Glomerular endothelial cell (primary cell): Measurements from ENCODE around the gene PRPSAP1. TPM values are rescaled to one million over a fixed set of nuclear protein-coding genes. Genes with fewer than 3 reads are reported as not detected.
"Not testable (repeated sequence)": the region's sequence is repeated elsewhere in the genome, so short reads cannot be mapped to it uniquely, and the experiment has no call there.

Source experiments
- DNase-seq: peaks from one replicate; pipeline ENCODE4 v3.0.0-alpha.2; 2011; ENCODE audit warnings: low read depth, low spot score; ENCODE audit errors: extremely low read depth
- total RNA-seq: library from RNA; depleted of rRNA; stranded (reverse); fragments of >200 nt; gene quantifications from 2 replicates; pipeline ENCODE4 v1.2.3, GENCODE V29; 2015

Gene PRPSAP1
- total RNA-seq, 1 donor from 2014 or later, result 79.1 TPM

DNA sequence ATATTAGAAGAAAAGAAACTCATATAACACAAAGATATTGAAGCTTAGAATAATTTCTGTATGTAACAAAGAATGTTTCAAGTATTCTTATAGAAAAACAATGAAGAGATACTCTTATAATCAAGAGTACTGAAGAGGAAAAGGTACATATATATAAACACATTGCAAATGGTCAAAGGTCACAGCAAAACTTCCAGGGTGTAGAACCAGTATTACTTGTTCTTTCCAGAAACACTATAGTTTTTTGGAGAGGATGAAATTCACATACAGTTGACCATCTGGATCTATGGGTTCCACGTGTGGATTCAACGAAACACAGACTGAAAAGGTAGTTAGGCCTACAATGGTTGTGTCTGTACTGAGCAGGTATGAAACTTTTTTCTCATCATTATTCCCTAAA lies 22.6 kb downstream of the PRPSAP1 start:
- DNase-seq, result no peak

DNA sequence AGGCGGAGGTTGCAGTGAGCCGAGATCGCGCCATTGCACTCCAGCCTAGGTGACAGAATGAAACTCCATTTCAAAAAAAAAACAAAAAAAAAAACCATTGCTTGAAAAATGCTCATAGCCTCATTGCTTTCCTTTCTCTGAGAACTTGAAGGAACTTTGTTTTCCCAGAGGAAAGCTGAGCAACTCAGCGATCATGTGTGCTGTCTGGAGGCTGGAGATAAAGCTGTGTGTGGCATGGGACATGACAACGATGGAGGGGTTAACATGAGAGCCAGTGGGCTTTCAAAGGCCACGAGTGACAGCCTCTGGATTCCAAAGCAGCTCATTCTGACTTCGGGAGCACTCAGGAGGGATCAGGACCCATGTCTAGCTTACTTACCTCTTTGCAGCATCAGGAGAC lies 24.1 kb downstream of the PRPSAP1 start:
- no peak for DNase-seq

DNA sequence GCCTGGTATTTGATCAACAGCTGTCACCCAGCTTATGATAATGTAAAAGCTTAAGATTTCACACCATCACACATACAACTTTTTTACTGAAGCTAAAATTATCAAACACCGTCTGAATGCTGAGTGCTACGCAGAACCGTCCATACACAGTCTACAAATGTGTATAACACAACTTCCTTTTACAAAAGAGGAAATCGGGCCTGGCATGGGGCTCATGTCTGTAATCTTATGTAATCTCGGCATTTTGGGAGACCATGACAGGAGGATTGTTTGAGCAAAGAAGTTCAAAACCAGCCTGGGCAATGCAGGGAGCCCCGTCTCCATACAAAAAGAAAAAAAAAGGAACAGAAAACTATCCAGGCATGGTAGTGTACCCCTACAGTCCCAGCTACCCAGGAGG lies 26.0 kb downstream of the PRPSAP1 start:
- no peak for DNase-seq

DNA sequence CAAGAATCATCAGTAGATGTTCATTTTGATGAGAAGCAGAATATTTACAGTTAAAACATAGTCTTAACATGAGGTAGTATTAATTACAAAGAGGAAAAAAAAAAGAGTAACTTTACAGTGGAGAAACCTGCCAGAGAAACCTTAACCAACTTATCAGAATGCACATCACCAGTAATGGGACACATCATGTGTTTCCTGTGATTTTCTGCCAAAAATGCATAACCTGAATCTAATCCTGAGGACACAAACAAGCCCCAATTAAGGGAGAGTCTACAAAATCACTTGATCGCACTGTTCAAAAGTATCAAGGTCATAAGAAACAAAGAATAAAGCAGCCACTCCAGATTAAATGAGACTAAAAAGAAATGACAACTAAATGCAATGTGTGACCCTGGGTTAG lies 27.4 kb downstream of the PRPSAP1 start:
- DNase-seq, result no peak

DNA sequence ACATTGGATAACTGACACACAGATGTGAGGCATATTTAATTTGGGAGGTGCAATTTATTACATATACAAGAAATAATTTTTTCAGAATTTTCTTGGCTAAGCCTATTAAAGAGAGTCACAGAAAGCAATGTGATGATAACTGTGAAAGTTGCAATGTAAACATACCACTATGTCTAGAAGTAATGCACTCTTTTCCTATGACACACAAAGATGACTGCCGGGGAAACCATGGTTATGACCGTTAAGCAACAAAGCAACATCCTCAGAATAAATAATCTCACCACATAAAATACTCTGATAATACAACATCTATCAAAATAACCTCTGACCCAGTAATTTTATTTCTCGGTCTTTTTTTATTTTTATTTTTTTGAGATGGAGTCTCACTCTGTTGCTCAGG lies 35.1 kb downstream of the PRPSAP1 start:
- DNase-seq, result no peak

DNA sequence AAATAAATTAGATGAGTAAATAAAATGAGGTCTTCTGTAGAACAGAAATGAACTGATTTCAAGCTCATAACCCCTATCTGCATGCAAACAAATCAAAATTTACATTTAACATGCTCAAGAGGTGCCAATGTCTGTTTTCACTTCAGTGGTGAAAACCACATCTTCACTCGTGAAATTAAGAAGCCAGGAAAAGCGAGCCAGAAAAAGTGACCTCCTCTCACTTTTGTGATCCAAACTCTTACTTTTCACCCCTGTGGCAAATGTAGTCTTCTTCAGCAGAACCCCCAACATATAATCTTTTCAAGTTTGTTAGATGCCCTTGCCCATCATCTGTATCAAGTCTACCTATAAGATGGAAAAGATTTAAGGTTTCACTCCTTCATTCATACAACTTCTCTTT lies 36.2 kb downstream of the PRPSAP1 start:
- DNase-seq, result no peak

DNA sequence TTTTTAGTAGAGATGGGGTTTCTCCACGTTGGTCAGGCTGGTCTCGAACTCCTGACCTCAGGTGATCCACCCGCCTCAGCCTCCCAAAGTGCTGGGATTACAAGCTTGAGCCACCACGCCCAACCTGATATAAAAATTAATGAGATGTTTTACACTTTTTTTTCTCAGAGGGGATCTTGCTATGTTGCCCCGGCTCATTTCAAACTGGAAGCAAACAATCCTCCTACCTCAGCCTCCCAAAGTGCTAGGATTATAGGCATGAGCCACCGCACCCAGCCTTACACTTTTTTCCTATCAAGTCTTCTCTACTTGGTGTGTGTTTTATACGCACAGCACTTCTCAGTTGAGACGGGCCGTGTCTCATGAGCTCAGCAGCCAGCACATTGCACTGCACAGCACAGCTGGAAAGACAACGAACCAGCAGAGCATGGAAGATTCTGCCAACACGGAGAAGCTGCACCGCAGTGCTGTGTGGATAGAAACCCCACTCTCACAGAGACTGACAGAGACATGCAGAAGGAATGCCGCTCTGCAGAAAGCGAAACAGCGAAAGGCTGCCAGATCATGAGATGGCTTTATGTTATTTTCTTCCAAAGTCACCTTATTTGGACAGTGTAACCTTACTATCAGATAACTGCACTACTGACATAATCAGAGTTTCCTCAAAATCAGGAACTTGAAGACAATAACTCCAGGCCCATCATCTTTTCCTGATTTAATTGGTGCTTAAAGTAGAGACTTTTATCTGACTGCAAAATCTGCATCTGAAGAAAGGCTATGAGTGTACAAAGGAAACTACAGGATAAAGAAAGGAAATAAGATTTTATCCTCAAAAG lies 39.1 kb downstream of the PRPSAP1 start:
- DNase-seq, result peak; percentile 82

GRCh38 chr17:76312735-76313134 lies 41.0 kb downstream of the PRPSAP1 start:
- no peak for DNase-seq

DNA sequence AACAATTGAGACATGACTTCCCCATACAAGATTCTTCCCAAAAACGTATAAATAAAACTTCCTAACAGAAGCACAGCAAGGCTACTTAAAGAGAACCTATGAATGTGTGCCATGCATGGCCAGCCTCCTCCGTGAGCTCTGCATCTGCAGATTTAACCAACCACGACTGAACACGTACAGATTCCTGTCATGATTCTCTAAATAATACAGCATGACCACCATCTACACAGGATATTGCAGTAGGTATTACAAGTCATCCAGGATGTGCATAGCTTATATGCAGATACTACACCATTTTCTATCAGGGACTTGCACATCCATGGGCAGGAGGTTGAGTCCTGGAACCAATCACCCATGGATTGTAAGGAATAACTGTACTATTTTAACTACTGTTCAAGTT lies 44.3 kb downstream of the PRPSAP1 start:
- DNase-seq, result no peak

- no peak for DNase-seq
Observed at GRCh38 chr17:76307966-76308338, 45.8 kb downstream of the PRPSAP1 start, which contains the start of gene QRICH2. TSS of gene QRICH2 (minus strand) at chr17:76308276. CDS start at chr17:76307998, 278 bp downstream.

- no peak for DNase-seq
Observed at GRCh38 chr17:76307299-76307965, 46.3 kb downstream of the PRPSAP1 start.

GRCh38 chr17:76305135-76305454 lies 48.6 kb downstream of the PRPSAP1 start:
- not testable (repeated sequence) for DNase-seq

DNA sequence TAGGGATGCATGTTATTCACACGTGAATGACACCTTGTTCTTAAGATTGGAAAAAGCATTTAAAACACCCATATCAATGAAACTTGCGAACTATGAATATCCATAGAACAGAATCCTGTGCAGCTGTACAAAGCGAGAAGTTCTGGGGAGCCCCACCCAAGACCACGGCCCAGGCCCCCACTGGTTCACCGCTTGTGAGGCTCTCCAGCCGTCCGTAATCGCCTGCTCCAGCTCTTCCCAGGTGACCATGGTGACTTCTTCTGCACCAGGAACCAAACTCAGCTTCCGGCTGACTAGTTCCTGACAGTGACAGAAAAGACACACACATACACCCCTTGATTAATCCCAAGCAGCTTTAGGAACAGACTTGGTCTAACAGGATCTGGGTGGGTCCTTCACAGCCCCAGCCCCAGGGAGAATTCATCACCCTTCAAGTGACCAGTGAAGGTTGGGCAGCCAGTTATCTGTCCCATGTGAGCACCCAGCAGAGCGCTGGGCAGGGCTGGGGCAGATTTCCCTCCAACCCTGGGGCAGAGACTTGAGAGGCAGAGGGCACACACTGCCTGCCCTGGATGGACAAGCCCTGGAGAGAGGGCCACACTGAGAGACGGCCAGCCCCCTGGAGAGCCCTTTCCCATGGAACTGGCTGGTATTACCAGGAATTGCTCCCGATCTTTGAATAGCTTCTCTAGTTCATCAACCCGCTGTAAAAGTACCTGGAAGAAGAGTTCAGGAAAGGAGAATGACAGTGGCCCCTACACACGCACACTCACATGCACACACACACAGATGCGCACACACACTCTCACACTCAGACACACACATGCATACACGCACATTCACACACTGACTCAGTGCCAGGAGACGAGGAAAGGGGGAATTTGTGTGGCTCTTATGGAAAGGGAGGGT lies 49.2 kb downstream of the PRPSAP1 start:
- no peak for DNase-seq

DNA sequence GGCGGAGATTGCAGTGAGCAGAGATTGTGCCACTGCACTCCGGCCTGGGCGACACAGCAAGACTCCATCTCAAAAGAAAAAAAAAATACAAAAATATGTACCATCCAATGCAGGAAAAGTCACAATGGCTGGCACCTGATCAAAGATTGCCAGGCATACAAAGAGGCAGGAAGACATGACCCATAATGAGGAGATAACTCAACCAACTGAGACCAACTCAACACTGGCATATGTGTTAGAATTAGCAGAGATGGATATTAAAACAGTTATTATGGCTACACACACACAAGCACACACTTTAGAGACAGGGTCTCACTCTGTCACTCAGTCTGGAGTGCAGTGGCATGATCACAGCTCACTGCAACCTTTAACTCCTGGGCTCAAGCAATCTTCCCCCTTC lies 56.3 kb downstream of the PRPSAP1 start:
- peak; percentile 10 for DNase-seq

- DNase-seq, result no peak
Observed at GRCh38 chr17:76296889-76297288, 56.8 kb downstream of the PRPSAP1 start.

- no peak for DNase-seq
Observed at GRCh38 chr17:76296186-76296585, 57.5 kb downstream of the PRPSAP1 start.

DNA sequence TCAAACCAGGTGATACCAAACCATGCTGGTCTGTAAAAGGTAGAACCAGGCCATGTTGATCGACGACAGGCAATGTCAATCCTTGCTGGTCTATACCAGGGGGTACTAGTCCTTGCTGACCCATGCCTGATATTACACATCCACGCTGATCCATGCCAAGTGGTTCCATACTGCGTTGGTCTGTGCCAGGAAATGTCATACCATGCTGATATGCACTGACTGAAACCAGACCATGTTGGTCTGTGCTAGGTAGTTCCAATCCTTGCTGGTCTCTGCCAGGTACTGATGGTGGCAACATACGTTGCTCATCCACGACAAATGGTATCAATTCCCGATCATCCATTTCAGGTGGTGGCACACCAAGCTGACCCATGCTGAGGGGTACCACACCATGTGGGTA lies 60.6 kb downstream of the PRPSAP1 start:
- no peak for DNase-seq

GRCh38 chr17:76292567-76292966 lies 61.1 kb downstream of the PRPSAP1 start:
- no peak for DNase-seq

- no peak for DNase-seq
Observed at GRCh38 chr17:76281573-76282371, 71.9 kb downstream of the PRPSAP1 start.

DNA sequence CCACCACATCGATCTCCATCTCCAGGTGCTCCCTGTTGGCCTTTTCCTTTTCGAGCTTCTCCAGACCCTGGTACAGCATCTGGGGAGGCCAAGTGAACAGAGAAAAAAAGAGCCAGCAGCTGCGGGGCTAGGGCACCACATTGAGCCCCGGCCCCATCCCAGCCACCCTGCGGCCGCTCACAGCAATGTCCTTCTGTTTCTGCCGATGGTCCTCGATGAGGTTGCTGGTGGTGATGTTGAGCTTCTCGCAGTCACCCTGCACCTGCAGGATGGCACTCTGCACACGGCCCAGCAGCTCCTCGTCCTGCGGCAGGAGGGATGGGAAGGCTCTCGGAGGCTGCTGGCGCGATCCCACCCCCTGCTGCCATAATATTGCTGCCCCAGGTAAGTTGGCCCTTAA lies 73.1 kb downstream of the PRPSAP1 start:
- DNase-seq, result no peak
